NK-92 treated with Interleukin-12 subunit alpha and Interleukin-12 subunit beta, amount 100 ng/mL, for 24 hours (cell line): ENCODE measurements around the gene GJC1.
"Not testable (repeated sequence)": the region's sequence is repeated elsewhere in the genome, so short reads cannot be mapped to it uniquely, and the experiment has no call there.

Experiments used
- DNase-seq: peaks from one replicate; lab custom pipeline; 2025; lab: John Stamatoyannopoulos, UW

Gene GJC1

DNA sequence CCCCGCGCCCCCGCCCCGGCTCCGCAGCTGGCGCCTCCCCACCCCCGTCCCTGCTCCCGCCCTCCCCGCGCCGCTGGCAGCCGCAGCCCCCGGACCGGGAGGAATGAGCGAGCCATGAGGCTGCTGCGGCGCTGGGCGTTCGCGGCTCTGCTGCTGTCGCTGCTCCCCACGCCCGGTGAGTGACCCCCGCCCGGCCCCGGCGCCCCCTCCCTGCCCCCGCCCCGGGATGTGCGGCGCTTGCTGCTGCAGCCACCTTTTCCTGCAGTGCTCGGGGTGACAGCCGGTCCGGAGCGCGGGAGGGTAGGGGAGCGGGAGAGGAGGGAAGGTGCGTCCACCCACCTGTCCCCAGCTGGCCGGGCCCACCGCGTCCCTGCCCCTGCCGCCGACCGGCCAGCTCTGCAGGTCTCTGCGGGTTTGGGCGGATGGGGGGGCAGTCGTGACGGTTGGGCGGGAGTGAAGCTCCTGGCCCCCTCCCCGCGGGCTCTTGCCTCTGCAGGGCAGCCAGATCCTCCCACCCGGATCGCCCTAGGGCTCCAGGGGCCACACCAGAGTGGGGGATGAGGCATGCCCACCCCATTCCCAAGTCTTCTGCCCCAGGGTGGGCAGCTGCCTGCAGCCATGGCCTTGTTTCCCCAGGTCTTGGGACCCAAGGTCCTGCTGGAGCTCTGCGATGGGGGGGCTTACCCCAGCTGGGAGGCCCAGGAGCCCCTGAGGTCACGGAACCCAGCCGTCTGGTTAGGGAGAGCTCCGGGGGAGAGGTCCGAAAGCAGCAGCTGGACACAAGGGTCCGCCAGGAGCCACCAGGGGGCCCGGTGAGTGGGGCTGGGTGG, 70.8 kb downstream of the GJC1 start:
- DNase-seq: no peak

DNA sequence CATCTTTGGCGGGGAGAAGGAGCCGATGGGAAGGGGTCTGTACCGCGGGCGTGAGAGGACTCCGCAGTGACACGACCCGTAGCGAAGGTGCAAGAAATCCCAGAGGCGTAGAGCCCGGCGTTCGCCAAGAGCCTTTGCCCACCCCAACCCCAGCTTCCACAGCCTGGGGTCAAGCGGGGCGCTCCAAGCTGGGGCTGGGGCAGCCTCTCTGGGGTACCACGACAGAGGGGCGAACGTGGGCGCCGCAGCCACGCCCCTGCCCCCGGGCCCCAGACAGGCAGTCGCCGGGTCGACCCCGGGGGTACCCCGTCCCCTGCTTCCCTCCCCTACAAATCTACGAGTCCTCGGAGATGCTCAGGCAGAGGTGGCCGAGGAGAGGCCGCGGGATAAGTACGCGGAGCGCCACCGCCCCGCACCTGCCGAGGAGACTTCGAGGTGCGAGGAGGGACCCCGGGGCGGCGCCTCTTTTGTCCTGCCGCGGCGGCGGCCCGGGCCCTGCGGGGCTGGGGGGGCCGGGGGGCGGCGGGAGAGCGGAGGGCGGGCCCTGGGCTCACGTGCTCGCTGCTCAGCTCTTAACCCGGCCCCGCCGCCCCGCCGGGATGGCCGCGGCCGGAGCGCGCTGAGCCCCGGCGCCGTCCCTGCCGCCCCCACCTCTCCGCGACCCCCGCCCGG, 71.5 kb downstream of the GJC1 start, which contains the start of gene ADAM11:
TSS of gene ADAM11 (plus strand) at position 575 of the 672 bp plus-strand sequence. CDS start 212 bp downstream, outside the sequence.
- no peak for DNase-seq

DNA sequence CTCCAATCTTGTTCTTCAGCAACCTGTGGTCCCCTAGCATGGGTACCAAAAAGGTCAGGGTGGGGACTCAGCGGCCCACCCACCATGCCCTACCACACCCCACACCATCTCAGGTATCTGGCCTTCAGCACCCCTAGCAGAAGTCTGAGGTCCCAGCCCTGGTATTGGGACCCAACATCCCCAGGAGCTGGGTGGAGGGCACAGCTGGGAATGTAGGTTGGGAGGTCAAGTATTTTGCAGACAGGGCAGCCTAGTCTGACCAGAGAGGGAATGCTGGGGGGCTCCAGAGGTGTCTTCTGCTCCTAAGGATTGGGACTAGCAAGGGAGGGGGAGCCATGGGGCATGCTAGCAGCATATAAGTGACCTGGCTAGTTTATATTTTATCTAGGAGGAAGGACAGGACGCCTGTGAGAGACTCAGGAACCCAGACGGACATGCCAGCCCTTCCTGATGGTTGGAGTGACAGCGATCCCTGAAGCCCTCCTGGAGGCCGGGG, 72.1 kb downstream of the GJC1 start:
- no peak for DNase-seq

DNA sequence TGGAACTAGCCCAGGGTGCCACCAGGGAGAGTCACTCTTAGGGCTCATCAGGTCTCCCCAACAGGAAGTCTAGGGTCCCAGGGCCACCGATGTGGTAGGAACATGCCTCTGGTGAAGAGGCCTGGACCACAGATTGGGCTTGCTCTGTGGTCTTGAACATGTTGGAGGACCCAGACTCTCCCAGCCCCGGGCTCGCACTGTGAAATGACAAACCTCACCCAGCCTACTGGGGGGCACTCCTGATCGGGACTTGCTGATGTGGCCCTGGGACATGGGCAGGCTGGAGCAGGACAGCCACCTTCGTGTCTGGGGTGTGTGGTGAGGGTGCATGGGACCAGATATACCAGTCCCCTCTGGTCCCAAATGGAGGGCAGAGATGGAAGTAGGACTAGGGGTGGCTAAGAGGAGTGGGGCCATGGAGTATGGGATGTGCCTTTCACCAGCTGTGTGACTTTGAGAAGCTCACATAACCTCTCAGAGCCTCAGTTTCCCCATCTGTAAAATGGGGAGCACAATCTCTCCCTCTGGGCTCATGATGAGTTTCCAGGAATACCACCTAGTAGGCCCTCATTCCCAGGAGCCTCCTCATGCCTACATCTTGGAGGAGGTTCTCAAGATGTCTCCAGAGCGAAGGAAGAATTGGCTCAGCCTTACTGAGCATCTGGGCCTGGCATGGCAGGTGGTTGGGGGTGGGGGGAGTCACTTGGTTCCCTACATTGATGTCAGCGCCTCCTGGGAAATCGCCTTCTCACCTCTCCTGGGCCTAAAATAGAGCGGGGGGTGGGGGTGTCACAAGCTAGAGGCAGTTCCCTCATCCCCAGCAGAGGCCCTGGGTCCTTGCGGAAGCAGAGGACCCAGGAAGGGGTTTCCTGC, 72.8 kb downstream of the GJC1 start:
- no peak for DNase-seq

DNA sequence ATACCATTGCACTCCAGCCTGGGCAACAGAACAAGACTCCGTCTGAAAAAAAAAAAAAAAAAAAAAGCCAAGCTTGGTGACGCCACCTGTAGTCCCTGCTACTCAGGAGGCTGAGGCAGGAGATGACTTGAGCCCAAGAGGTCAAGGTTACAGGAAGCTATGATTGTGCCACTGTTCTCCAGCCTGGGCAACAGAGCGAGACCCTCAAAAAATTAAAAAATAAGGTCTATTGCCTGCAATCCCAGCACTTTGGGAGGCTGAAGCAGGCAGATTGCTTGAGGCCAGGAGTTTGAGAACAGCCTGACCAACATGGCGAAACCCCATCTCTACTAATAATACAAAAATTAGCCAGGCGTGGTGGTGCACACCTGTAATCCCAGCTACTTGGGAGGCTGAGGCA, 74.9 kb downstream of the GJC1 start:
- DNase-seq: not testable (repeated sequence)

DNA sequence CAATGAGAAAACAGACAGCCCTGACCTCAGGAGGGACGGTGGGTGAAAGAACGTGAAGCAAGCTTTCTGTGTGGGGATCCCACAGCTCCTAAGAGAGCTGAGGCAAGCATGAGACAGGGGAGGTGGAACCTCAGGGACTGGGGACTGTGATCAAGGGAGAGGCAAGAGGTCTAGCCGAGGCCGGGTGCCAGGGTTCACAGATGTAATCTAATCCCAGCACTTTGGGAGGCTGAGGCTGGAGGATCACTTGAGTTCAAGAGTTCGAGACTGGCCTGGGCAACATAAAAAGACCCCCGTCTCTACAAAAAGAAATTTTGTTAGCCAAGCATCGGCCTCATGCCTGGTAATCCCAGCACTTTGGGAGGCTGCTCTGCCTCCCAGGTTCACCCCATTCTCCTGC, 75.8 kb downstream of the GJC1 start:
- no peak for DNase-seq

DNA sequence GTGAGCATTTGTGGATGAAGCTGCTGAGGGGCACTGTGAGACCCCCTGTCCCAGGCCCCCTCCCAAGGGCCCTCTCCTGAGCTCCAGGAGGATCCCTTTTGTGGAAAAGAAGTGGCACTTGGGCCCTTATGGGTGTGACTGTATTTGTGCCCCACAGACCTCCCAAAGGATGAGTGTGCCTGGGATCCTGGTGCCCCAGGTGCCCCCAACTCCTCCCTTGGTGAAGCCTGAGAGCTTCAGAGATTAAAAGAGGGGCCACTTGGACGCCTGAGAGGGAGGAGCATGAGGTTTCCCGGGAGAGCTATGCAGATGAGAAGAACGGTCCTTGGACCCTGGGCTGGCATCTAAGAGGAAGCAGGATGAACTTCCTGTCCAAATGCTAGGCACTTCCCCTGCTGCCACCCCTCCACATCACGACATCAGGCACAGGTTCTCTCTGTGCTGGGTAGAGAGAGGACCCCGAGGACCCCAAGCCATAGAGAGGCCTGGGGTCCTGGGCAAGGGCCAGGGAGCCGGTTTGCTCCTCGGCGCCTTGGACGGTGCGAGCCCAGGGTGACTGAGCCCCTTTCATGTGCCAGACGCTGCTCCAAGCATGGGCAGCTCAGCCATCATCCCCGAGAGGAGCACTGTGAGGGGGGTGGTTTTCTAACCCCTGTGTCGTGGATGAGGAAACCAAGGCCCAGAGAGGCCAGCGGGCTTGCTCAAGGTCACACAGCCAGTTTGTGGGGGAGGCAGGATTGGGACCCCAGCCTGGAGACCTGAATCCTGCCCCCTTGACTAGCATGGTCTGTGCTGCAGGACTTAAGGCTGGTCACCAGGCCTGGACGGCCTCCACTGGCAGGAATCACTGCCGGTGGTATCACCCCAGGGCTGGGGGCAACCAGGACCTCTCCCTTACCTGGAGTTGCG, 76.9 kb downstream of the GJC1 start:
- no peak for DNase-seq

DNA sequence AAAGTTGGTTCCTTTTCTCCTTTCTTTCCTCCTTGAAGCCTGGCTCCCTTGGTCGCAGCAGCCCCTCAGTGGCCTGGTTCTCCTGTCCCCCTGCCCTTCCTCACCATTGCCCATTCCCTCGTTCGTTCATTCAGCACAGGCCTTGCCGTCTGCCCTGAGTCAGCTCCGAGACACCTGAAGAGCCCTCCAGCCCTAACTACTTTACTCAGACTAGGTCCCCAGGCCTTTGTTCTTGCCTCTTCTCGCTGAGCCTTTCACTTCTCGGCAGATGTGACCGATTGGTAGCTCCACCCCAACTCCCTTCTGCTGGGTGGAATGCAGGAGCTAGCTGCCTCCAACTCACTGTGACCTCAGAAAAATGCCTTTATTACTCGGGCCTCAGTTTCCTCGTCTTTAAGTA, 78.3 kb downstream of the GJC1 start:
- DNase-seq: no peak

DNA sequence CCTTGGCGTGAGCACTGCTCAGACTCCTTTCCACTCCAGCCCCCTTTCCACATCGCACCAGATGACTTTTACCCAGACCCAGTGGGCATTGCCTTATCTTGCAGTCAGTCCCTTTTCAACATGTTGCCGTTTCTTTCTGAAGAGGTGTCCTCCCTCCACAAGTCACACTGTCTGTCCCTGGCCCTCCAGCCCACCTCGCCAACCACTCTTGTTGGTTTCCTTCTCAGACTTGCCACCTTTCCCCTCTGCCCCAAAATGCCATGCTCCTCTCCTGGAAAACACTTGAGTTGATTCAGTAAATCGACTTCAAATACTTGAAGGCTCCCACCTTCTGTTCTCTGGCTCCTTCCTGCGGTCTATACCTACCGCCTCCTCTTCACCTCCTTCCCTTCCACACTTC, 78.8 kb downstream of the GJC1 start:
- DNase-seq: no peak

DNA sequence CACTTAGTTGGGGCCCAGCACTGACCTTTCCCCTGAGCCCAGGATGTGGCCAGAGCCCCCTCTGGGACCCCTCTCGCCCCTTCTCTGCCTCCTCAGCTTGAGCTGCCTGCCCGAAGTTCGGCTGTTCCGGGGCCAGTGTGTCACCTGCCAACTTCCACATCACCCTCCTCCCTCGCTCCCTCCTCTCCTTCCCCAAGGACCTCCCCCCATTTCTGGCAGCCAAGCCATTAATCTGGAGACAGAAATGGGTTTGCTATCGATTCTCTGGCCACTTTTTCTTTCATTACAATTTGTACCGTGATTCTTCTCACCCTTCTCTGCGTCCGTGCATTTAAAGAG, 80.1 kb downstream of the GJC1 start:
- DNase-seq: no peak

DNA sequence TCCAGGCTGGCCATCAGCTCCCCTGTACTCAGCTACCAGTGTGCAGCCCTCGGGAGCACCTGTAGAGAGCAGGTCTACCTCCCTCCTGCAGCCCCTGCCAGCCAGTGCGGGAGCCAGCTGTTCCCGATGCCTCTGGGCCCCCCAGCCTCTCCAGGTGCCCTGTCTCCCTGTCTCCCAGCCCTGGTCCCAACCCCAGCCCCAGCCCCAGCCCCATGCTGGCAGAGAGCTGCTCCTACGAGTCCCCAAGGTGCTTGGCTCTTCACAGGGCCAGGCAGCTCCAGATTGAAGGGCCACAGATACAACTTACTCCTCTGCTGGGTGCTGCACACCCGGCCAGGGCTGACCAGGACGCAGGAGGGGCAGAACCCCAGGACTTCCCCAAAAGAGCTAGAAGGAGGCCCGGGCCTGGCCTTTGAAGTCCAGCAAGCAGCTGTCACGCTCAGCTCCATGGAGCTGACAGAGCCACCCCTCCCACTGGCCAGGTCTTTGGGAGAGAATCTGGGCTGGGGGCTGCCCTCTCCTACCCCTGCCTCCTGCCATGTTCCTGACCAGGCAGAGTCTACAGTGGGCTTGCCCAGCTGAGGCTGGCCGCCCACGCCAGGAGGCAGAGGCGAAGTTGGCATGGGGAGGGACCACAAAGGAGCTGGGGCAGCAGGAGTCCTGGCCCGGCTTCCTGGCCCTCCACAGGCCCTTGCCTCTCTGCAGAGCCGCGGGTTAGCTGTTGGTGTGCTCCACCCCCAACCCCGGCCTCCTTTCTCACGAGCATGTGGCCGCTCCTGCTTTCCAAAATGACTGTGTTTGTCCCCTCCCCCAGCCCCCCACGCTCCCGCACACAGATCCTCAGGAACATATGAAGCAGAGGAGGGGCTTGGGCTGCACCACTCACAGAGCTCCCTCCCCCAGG, 80.8 kb downstream of the GJC1 start:
- DNase-seq: no peak
